GM23338 (cell line): ENCODE data around the gene BICRAL. TPM values are rescaled to one million over a fixed set of nuclear protein-coding genes. Genes with fewer than 3 reads are reported as not detected.

Experiments
- ATAC-seq: fragments of 200-7000 bp; cut with Tn5 transposase; 3 replicates; pipeline ENCODE4 v1.9.1; 2020
- DNase-seq: peaks from one replicate; pipeline ENCODE4 v3.0.0-alpha.2; 2015; ENCODE audit warnings: low spot score
- H2AFZ ChIP-seq: fragments of 200-600 bp; sonication (generic); 2 replicates; pipeline ENCODE4 v1.8.0; 2016; ENCODE audit warnings: antibody characterized with exemption, mild to moderate bottlenecking, moderate library complexity
- H3F3A ChIP-seq: fragments of 200-600 bp; sonication (generic); replicated peaks from 2 replicates; pipeline ENCODE4 v1.8.0; 2017; ENCODE audit warnings: antibody characterized with exemption, mixed run types, low read depth
- H3K27ac ChIP-seq: fragments of 200-600 bp; sonication (generic); 2 replicates; pipeline ENCODE4 v1.6.1; 2016; ENCODE audit warnings: low read depth
- H3K27me3 ChIP-seq: fragments of 200-600 bp; sonication (generic); 2 replicates; pipeline ENCODE4 v1.8.0; 2016; ENCODE audit warnings: mild to moderate bottlenecking, mixed run types, moderate library complexity; ENCODE audit not compliant: insufficient read depth
- H3K36me3 ChIP-seq: fragments of 200-600 bp; sonication (generic); 2 replicates; pipeline ENCODE4 v1.8.0; 2016; ENCODE audit warnings: mild to moderate bottlenecking; ENCODE audit not compliant: insufficient read depth
- H3K4me1 ChIP-seq: fragments of 200-600 bp; sonication (generic); 2 replicates; pipeline ENCODE4 v1.8.0; 2016; ENCODE audit warnings: mild to moderate bottlenecking, moderate library complexity; ENCODE audit not compliant: insufficient read depth
- H3K4me2 ChIP-seq: fragments of 200-600 bp; sonication (generic); 2 replicates; pipeline ENCODE4 v1.7.1; 2017; ENCODE audit warnings: mixed run types
- H3K4me3 ChIP-seq: fragments of 200-600 bp; sonication (generic); 2 replicates; pipeline ENCODE4 v1.6.1; 2016; ENCODE audit warnings: mixed run types
- H3K79me2 ChIP-seq: fragments of 200-600 bp; sonication (generic); replicated peaks from 2 replicates; pipeline ENCODE4 v1.8.0; 2017; ENCODE audit warnings: mild to moderate bottlenecking; ENCODE audit not compliant: insufficient read depth
- H3K9me2 ChIP-seq: fragments of 200-600 bp; sonication (generic); 2 replicates; pipeline ENCODE4 v1.8.0; 2017; ENCODE audit not compliant: insufficient read depth
- H4K20me1 ChIP-seq: fragments of 200-600 bp; sonication (generic); replicated peaks from 2 replicates; pipeline ENCODE4 v1.8.0; 2017; ENCODE audit warnings: mild to moderate bottlenecking; ENCODE audit not compliant: insufficient read depth
- H3K27ac Mint-ChIP-seq: 2 replicates; pipeline ENCODE4 v1.8.0; 2020; ENCODE audit warnings: inconsistent platforms, mild to moderate bottlenecking, moderate library complexity, mixed read lengths
- H3K27me3 Mint-ChIP-seq: 3 replicates; pipeline ENCODE4 v1.8.0; 2022; ENCODE audit warnings: low read depth, mild to moderate bottlenecking, moderate library complexity, mixed read lengths, inconsistent platforms; ENCODE audit not compliant: insufficient read depth, poor library complexity
- H3K36me3 Mint-ChIP-seq: 3 replicates; pipeline ENCODE4 v1.8.0; 2021; ENCODE audit warnings: low read depth, mild to moderate bottlenecking, inconsistent platforms, moderate library complexity, mixed read lengths
- H3K4me1 Mint-ChIP-seq: 3 replicates; pipeline ENCODE4 v1.8.0; 2020; ENCODE audit warnings: mild to moderate bottlenecking, inconsistent platforms, mixed read lengths
- H3K4me3 Mint-ChIP-seq: 3 replicates; pipeline ENCODE4 v1.8.0; 2021; ENCODE audit warnings: moderate library complexity, mild to moderate bottlenecking, inconsistent platforms, mixed read lengths
- H3K9me3 Mint-ChIP-seq: 3 replicates; pipeline ENCODE4 v1.8.0; 2020; ENCODE audit warnings: moderate library complexity, mild to moderate bottlenecking, inconsistent platforms, mixed read lengths
- CREB1 ChIP-seq: fragments of 250-450 bp; sonication (Bioruptor Pico); IDR thresholded peaks from 2 replicates; pipeline ENCODE4 v1.5.0; 2020; ENCODE audit warnings: low read depth, mild to moderate bottlenecking, moderate library complexity
- CTCF ChIP-seq, 2 experiments: fragments of 200-600 bp in 1 of 2; sonication (generic) in 1 of 2; conservative IDR thresholded peaks; 2 replicates each; pipeline versions ENCODE4 v1.5.1 to v1.6.1; 2016 to 2017; ENCODE audit warnings: antibody characterized with exemption in 2 of 2, low read depth in 2 of 2, mild to moderate bottlenecking in 2 of 2, moderate library complexity in 1 of 2
- EZH2 ChIP-seq: fragments of 200-600 bp; sonication (generic); IDR thresholded peaks from one replicate; pipeline ENCODE4 v1.8.0; 2017; ENCODE audit warnings: antibody characterized with exemption, mild to moderate bottlenecking, low read depth; ENCODE audit not compliant: unreplicated experiment
- EZH2phosphoT487 ChIP-seq: fragments of 200-600 bp; sonication (generic); IDR thresholded peaks from one replicate; pipeline ENCODE4 v1.8.1; 2018; ENCODE audit warnings: antibody characterized with exemption; ENCODE audit not compliant: unreplicated experiment
- JUNB ChIP-seq: IDR thresholded peaks from one replicate; pipeline ENCODE4 v1.6.1; 2016; ENCODE audit warnings: antibody characterized with exemption; ENCODE audit not compliant: unreplicated experiment
- NANOG ChIP-seq: IDR thresholded peaks from 2 replicates; pipeline ENCODE4 v1.6.1; 2016; ENCODE audit warnings: antibody characterized with exemption, borderline replicate concordance
- POLR2AphosphoS5 ChIP-seq: IDR thresholded peaks from 2 replicates; pipeline ENCODE4 v1.6.1; 2016; ENCODE audit warnings: antibody characterized with exemption, low read depth
- REST ChIP-seq: IDR thresholded peaks from one replicate; pipeline ENCODE4 v1.6.1; 2018; ENCODE audit warnings: antibody characterized with exemption; ENCODE audit not compliant: unreplicated experiment
- STAT1 ChIP-seq: IDR thresholded peaks from one replicate; pipeline ENCODE4 v1.6.1; 2016; ENCODE audit warnings: antibody characterized with exemption; ENCODE audit not compliant: unreplicated experiment
- ZNF114 ChIP-seq: fragments of 250-450 bp; sonication (Bioruptor Pico); IDR thresholded peaks from 2 replicates; pipeline ENCODE4 v1.5.0; 2020; ENCODE audit warnings: mild to moderate bottlenecking, moderate library complexity
- ZNF331 ChIP-seq: fragments of 250-450 bp; sonication (Bioruptor Pico); IDR thresholded peaks from 2 replicates; pipeline ENCODE4 v1.5.0; 2020; ENCODE audit warnings: low read depth, mild to moderate bottlenecking, moderate library complexity
- polyA plus RNA-seq: library from polyadenylated mRNA; unstranded; fragments of >200 nt; fragmentation: Nextera tagmentation; extraction: Ambion mirVana; gene quantifications from 2 replicates; pipeline ENCODE4 v1.2.1, GENCODE V29; 2016
- total RNA-seq: library from RNA; depleted of rRNA; stranded (reverse); fragments of >200 nt; shearing (Covaris generic); gene quantifications from 2 replicates; pipeline ENCODE4 v1.2.3, GENCODE V29; 2014
- TF ChIP-seq, protein P1 (sequence below): IDR thresholded peaks from 2 replicates; pipeline ENCODE4 v1.6.1; 2016; ENCODE audit warnings: antibody characterized with exemption
- TF ChIP-seq, protein P2 (sequence below): fragments of 250-450 bp; sonication (Bioruptor Pico); IDR thresholded peaks from 2 replicates; pipeline ENCODE4 v1.5.0; 2020; ENCODE audit warnings: mild to moderate bottlenecking, moderate library complexity

The BICRAL gene
- total and polyA plus RNA-seq, 2 experiments from 2014 or later, result 3.4 to 11.7 TPM

DNA sequence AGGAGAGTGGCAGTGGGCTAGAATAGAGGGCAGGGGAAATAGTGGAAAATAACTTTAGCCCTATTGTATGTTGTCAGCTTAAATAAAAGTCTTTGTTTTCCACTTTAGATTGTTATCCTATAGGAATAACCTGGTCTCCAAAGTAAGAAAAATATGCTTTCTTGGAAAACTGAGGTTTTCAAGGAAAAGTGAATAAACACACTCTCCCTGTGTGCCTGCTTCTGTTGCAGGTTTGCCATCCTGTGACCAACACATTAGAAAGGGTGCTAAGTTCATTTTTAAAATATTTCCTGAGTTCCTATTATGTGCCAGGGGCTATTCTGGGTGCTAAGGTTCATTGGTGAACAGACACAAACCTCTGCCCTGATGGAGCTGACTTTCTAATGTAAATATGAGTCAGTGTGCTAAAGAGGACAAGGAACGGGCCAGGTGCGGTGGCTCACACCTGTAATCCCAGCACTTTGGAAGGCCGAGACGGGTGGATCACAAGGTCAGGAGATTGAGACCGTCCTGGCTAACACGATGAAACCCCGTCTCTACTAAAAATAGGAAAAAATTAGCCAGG lies 23.5 kb downstream of the BICRAL start:
- Mint-ChIP-seq H3K36me3 (no peaks in the 10 kb centered on the region), H3K4me1 (no peaks in the 10 kb centered on the region; the same call in 2 of the 3 replicates), H3K27ac (no peak overlapping the region), H3K4me3 (no peak overlapping the region), H3K27me3 (peaks cover 10% of the 10 kb centered on the region), H3K9me3 (no peaks in the 10 kb centered on the region)
- H3K4me3 ChIP-seq, result no peak overlapping the region
- no peaks in the 10 kb centered on the region for H3F3A ChIP-seq
- no peak overlapping the region for H2AFZ ChIP-seq
- no peaks in the 10 kb centered on the region for H3K27me3 ChIP-seq
- H4K20me1 ChIP-seq, result peaks cover 5% of the 10 kb centered on the region
- peak overlapping the region; percentile 46; the same call in 1 of the 2 replicates for H3K27ac ChIP-seq
- TF ChIP-seq CTCF (conservative IDR thresholded peaks at IDR 0.05; ENCODE audit: low read depth in 2 of 2), result no peak
- TF ChIP-seq, protein P1, sequence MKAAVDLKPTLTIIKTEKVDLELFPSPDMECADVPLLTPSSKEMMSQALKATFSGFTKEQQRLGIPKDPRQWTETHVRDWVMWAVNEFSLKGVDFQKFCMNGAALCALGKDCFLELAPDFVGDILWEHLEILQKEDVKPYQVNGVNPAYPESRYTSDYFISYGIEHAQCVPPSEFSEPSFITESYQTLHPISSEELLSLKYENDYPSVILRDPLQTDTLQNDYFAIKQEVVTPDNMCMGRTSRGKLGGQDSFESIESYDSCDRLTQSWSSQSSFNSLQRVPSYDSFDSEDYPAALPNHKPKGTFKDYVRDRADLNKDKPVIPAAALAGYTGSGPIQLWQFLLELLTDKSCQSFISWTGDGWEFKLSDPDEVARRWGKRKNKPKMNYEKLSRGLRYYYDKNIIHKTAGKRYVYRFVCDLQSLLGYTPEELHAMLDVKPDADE, result no peak
- TF ChIP-seq, protein P2, sequence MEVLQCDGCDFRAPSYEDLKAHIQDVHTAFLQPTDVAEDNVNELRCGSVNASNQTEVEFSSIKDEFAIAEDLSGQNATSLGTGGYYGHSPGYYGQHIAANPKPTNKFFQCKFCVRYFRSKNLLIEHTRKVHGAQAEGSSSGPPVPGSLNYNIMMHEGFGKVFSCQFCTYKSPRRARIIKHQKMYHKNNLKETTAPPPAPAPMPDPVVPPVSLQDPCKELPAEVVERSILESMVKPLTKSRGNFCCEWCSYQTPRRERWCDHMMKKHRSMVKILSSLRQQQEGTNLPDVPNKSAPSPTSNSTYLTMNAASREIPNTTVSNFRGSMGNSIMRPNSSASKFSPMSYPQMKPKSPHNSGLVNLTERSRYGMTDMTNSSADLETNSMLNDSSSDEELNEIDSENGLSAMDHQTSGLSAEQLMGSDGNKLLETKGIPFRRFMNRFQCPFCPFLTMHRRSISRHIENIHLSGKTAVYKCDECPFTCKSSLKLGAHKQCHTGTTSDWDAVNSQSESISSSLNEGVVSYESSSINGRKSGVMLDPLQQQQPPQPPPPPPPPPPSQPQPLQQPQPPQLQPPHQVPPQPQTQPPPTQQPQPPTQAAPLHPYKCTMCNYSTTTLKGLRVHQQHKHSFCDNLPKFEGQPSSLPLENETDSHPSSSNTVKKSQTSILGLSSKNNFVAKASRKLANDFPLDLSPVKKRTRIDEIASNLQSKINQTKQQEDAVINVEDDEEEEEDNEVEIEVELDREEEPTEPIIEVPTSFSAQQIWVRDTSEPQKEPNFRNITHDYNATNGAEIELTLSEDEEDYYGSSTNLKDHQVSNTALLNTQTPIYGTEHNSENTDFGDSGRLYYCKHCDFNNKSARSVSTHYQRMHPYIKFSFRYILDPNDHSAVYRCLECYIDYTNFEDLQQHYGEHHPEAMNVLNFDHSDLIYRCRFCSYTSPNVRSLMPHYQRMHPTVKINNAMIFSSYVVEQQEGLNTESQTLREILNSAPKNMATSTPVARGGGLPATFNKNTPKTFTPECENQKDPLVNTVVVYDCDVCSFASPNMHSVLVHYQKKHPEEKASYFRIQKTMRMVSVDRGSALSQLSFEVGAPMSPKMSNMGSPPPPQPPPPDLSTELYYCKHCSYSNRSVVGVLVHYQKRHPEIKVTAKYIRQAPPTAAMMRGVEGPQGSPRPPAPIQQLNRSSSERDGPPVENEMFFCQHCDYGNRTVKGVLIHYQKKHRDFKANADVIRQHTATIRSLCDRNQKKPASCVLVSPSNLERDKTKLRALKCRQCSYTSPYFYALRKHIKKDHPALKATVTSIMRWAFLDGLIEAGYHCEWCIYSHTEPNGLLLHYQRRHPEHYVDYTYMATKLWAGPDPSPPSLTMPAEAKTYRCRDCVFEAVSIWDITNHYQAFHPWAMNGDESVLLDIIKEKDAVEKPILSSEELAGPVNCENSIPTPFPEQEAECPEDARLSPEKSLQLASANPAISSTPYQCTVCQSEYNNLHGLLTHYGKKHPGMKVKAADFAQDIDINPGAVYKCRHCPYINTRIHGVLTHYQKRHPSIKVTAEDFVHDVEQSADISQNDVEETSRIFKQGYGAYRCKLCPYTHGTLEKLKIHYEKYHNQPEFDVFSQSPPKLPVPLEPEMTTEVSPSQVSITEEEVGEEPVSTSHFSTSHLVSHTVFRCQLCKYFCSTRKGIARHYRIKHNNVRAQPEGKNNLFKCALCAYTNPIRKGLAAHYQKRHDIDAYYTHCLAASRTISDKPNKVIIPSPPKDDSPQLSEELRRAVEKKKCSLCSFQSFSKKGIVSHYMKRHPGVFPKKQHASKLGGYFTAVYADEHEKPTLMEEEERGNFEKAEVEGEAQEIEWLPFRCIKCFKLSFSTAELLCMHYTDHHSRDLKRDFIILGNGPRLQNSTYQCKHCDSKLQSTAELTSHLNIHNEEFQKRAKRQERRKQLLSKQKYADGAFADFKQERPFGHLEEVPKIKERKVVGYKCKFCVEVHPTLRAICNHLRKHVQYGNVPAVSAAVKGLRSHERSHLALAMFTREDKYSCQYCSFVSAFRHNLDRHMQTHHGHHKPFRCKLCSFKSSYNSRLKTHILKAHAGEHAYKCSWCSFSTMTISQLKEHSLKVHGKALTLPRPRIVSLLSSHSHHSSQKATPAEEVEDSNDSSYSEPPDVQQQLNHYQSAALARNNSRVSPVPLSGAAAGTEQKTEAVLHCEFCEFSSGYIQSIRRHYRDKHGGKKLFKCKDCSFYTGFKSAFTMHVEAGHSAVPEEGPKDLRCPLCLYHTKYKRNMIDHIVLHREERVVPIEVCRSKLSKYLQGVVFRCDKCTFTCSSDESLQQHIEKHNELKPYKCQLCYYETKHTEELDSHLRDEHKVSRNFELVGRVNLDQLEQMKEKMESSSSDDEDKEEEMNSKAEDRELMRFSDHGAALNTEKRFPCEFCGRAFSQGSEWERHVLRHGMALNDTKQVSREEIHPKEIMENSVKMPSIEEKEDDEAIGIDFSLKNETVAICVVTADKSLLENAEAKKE, result no peak
- TF ChIP-seq ZNF114 (CRISPR knock-in tag), result no peak
- TF ChIP-seq POLR2AphosphoS5, result no peak
- no peak for TF ChIP-seq REST
- TF ChIP-seq EZH2phosphoT487, result no peak
- no peak for TF ChIP-seq STAT1
- TF ChIP-seq EZH2, result no peak
- no peak for TF ChIP-seq NANOG
- no peak for TF ChIP-seq ZNF331 (CRISPR knock-in tag)
- TF ChIP-seq CREB1 (CRISPR knock-in tag), result no peak
- TF ChIP-seq JUNB, result no peak
- no peaks in the 10 kb centered on the region for H3K36me3 ChIP-seq
- peaks cover 14% of the 10 kb centered on the region for H3K79me2 ChIP-seq
- H3K9me2 ChIP-seq, result no peaks in the 10 kb centered on the region
- no peak for DNase-seq
- H3K4me2 ChIP-seq, result no peak overlapping the region
- ATAC-seq, result no peak
- no peaks in the 10 kb centered on the region for H3K4me1 ChIP-seq
